HL-60/S4 treated with retinoic acid at 250 ng/mL for 4 days and 3 days (cell line): Measurements from ENCODE around the gene ZNF232.
"Not testable (repeated sequence)": the region's sequence is repeated elsewhere in the genome, so short reads cannot be mapped to it uniquely, and the experiment has no call there.

Experiments
- in situ Hi-C: fragments of 300-500 bp; cut with MboI; formaldehyde crosslinking; loops from 2 replicates; pipeline ENCODE4 v1.7.0; 2022; ENCODE audit warnings: low sequenced_read_pairs

ZNF232 gene

GRCh38 chr17:5099271-5099670, 12.4 kb downstream of the ZNF232 start:
- in situ Hi-C loops: no loop called here

GRCh38 chr17:5097101-5097834, 14.4 kb downstream of the ZNF232 start:
- in situ Hi-C loops: no loop called here

DNA sequence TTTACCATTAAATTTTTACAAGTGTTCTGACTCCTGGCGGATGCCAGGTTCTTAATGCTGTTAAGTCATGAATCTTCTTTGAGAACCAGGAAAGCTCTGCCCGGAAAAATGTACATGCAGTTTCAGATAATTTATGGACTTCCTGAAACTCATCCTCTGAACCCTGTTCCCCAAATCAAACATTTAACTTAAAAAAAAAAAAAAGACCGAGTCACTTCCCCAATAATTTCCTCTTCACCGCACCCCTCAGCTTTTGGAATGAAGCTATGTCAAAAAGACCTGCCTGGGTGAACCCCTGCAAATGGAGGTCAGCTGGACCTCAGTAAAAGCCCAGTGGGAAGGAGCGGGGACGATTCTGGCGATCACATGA, 15.0 kb downstream of the ZNF232 start:
- in situ Hi-C loops: no loop called here

GRCh38 chr17:5092218-5093010, 19.3 kb downstream of the ZNF232 start:
- in situ Hi-C loops: no loop called here

DNA sequence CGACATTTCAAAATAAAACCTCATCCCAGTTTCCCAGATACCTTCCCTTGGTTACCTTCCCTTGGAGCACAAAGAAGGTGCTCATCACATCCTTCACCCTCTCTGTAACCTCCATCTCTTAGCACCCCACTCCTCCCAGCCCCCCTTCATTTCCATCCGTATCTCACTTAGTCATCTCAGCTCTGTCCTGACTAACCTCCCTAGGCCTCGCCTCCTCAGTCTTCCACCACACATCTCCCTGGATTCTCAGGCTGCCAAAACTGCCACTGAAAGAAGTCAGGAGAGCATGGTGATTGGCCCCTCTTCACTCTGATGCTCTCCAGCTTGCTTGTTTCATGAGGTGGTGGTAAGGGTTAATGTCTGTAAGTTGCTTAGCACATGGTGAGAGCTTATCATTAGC, 31.1 kb downstream of the ZNF232 start:
- in situ Hi-C loops: no loop called here

GRCh38 chr17:5078106-5079028, 33.3 kb downstream of the ZNF232 start, which contains the start of gene ZFP3:
Gene ZFP3 (plus strand): TSS chr17:5078467. CDS start chr17:5091505, 13,038 bp downstream.
- in situ Hi-C loops: no loop called here

- in situ Hi-C loops: no loop called here
Measured at GRCh38 chr17:5077781-5078105, 33.9 kb downstream of the ZNF232 start.

- in situ Hi-C loops: not testable (repeated sequence)
Measured at GRCh38 chr17:5077275-5077674, 34.4 kb downstream of the ZNF232 start.

- in situ Hi-C loops: not testable (repeated sequence)
Measured at GRCh38 chr17:5075472-5075871, 36.2 kb downstream of the ZNF232 start.

DNA sequence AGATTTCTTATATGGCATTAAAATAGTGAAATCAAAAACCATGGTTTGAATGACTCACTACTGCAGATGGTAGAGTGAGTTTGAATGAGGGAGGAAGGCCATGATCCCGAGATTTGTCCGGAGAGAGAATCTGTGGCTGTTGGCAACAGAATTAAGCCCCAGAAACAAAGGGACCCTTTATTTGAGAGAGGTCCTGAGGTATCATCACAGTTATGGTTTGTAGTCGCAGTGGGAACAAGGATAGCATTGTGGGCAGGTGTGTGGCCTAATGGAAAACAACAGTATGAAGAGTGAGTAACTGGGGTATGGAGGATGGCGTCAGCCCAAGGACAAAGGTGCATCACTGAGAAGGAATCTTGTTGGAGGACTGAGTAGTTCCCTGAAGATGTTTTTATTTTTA, 42.0 kb downstream of the ZNF232 start:
- in situ Hi-C loops: no loop called here

DNA sequence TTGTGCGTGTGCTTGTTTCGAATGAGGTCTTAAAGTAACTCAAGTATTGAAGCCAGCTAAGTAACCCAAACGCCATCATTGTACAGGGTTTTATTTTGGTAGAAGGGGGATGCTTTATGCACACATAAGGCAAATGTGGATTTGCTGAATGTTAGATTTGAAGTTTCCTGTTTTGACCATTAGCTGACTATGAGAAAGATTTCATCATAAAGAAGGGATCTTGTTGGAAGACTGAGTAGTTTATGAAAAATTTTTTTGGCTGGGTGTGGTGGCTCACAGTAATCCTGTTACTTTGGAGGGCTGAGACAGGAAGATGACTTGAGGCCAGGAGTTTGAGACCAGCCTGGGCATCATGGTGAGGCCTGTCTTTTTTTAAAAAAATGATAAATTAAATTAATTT, 43.4 kb downstream of the ZNF232 start:
- in situ Hi-C loops: no loop called here

- in situ Hi-C loops: no loop called here
Measured at GRCh38 chr17:5065227-5065744, 46.4 kb downstream of the ZNF232 start.
